HG03025 (cell line): ENCODE results near the gene PPARA.

Experiments
- ATAC-seq: cut with Tn5 transposase; IDR thresholded peaks from one replicate; pipeline ENCODE4 v1.9.1; 2021; ENCODE audit warnings: mild to moderate bottlenecking, moderate library complexity; ENCODE audit not compliant: unreplicated experiment, low FRiP score

Gene PPARA

GRCh38 chr22:46238541-46238940 lies 88.2 kb downstream of the PPARA start:
- ATAC-seq: no peak

GRCh38 chr22:46239261-46240048 lies 89.1 kb downstream of the PPARA start:
- no peak for ATAC-seq

GRCh38 chr22:46240073-46240472 lies 89.7 kb downstream of the PPARA start:
- no peak for ATAC-seq

GRCh38 chr22:46240506-46240905 lies 90.2 kb downstream of the PPARA start:
- ATAC-seq: no peak

- ATAC-seq: no peak
Measured at GRCh38 chr22:46240907-46241306, 90.6 kb downstream of the PPARA start.

GRCh38 chr22:46241396-46242007 lies 91.2 kb downstream of the PPARA start:
- no peak for ATAC-seq

- no peak for ATAC-seq
Measured at GRCh38 chr22:46242076-46242475, 91.8 kb downstream of the PPARA start.

- ATAC-seq: no peak
Measured at GRCh38 chr22:46244771-46245170, 94.4 kb downstream of the PPARA start.

GRCh38 chr22:46245511-46245910 lies 95.2 kb downstream of the PPARA start:
- ATAC-seq: no peak

GRCh38 chr22:46246178-46246577 lies 95.9 kb downstream of the PPARA start:
- no peak for ATAC-seq

GRCh38 chr22:46247443-46247975 lies 97.2 kb downstream of the PPARA start:
- ATAC-seq: no peak

- ATAC-seq: peak; percentile 67
Measured at GRCh38 chr22:46250035-46250782, 99.9 kb downstream of the PPARA start, which contains the start of gene CDPF1. Gene CDPF1 (minus strand): TSS chr22:46250293. CDS start chr22:46248284, 2,009 bp downstream.

- peak; percentile 23 for ATAC-seq
Measured at GRCh38 chr22:46250783-46251125, 100.4 kb downstream of the PPARA start.

GRCh38 chr22:46251266-46251665 lies 100.9 kb downstream of the PPARA start:
- ATAC-seq: no peak

- no peak for ATAC-seq
Measured at GRCh38 chr22:46251816-46252380, 101.6 kb downstream of the PPARA start.

GRCh38 chr22:46256358-46256958 lies 106.1 kb downstream of the PPARA start:
- no peak for ATAC-seq

GRCh38 chr22:46259374-46259773 lies 109.0 kb downstream of the PPARA start:
- ATAC-seq: no peak

- ATAC-seq: no peak
Measured at GRCh38 chr22:46260038-46260437, 109.7 kb downstream of the PPARA start.

GRCh38 chr22:46262449-46263215 lies 112.3 kb downstream of the PPARA start:
- no peak for ATAC-seq

GRCh38 chr22:46263216-46263590 lies 112.9 kb downstream of the PPARA start, which contains the start of gene PKDREJ:
Gene PKDREJ (minus strand): TSS chr22:46263343. CDS start chr22:46263322, 21 bp downstream.
- ATAC-seq: no peak
